COR-L47 (cell line): ENCODE data around the gene CAPN15.

Experiments used
- DNase-seq: peaks from one replicate; lab custom pipeline; 2025; lab: John Stamatoyannopoulos, UW

The CAPN15 gene

GRCh38 chr16:546909-547770, 19.6 kb downstream of the CAPN15 start:
- DNase-seq = no peak

GRCh38 chr16:548586-548985, 21.1 kb downstream of the CAPN15 start:
- DNase-seq = no peak

DNA sequence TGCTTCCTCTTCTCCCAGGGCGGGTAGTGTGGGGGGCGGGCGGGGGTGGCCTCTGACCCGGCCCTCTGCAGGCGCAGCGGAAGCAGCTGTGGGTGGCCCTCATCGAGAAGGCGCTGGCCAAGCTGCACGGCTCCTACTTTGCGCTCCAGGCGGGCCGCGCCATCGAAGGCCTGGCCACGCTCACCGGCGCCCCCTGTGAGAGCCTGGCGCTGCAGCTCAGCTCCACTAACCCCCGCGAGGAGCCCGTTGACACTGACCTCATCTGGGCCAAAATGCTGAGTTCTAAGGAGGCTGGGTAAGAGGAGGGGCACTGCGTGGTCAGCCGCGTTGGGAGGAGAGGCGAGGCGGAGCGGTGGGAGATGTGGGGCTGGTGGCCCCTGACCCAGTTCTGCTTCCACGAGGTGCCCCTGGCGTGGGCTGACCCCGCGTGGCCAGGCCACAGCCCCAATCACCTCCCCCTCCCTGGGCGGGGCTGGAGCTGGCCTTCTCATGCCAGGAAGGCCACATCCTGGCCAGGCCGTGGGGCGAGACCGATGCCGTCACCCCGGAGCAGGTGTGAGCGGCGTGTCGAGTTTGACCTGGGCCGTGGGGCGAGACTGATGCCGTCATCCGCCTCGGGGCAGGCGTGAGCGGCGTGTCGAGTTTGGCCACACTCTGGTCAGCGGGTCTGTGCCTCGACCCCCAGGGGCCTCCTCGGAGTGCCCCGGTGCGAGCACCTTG, 22.2 kb downstream of the CAPN15 start:
- no peak for DNase-seq

DNA sequence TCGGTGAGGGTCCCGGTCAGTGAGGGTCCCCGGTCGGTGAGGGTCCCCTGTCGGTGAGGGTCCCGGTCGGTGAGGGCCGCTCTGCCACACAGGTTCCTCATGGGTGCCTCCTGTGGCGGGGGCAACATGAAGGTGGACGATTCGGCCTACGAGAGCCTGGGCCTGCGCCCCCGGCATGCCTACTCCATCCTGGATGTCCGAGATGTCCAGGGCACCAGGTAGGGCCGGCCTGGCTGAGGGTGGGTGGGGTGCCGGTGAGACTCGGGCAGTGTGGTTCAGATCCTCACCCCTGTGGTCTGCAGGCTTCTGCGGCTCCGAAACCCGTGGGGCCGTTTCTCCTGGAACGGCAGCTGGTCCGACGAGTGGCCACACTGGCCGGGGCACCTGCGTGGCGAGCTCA, 23.7 kb downstream of the CAPN15 start:
- DNase-seq = no peak

DNA sequence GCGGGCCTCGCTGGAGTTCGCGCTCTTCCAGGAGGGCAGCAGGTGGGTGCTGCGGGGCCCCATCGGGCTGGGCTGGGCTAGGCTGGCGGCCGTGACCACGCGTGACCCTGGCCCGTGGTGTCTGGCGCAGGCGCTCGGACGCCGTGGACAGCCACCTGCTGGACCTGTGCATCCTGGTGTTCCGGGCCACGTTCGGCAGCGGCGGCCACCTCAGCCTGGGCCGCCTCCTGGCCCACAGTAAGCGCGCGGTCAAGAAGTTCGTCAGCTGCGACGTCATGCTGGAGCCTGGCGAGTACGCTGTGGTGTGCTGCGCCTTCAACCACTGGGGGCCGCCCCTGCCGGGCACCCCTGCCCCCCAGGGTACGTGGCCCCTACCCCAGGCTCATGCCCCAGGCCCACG, 24.7 kb downstream of the CAPN15 start:
- DNase-seq = no peak

- DNase-seq = no peak
Measured at GRCh38 chr16:553601-554296, 26.2 kb downstream of the CAPN15 start.

- no peak for DNase-seq
Measured at GRCh38 chr16:554297-554621, 26.7 kb downstream of the CAPN15 start.

GRCh38 chr16:554640-555365, 27.3 kb downstream of the CAPN15 start:
- no peak for DNase-seq

- DNase-seq = no peak
Measured at GRCh38 chr16:555528-556473, 28.3 kb downstream of the CAPN15 start.

GRCh38 chr16:556474-557173, 29.1 kb downstream of the CAPN15 start:
- DNase-seq = no peak

DNA sequence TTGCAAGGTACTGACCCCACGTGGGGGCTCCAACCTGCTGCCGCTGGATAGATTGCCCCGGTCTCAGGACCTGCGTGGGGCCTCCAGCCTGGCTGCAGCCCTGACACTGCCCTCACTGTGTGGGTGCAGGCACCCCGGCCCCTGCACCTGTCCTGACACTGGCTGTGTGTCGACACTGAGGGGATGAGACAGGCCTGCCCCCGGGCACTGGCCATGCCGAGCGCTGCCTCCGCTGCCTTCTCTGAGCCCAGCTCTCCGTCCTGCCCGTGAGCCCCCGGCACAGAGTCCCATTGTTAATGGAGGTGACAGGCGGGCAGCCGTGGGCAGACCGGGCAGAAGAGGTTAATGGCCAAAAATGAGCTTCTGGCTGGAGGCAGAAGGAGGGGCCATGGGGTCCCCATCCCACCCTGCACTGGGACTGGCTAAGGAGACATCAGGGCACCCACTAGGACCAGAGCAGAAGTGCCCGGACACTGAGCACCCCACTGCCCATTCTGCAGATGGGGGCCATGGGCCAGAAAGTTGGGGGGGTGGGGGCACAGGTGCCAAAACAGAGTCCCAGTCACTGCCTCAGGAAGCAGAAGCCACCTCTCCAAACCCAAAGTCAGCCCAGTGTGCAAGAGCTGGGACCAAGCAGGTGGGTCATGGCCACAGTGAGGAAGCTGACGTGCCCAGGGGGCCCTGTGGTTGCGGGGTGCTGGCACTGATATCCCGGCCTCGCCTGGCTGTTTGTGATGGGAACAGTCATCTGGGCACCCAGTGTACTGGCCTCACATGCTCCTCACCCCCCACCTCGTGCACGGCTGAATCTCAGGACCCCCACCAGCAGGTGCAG, 30.2 kb downstream of the CAPN15 start:
- DNase-seq = no peak

- no peak for DNase-seq
Measured at GRCh38 chr16:558298-559020, 30.9 kb downstream of the CAPN15 start.

- DNase-seq = no peak
Measured at GRCh38 chr16:559021-559380, 31.5 kb downstream of the CAPN15 start.

DNA sequence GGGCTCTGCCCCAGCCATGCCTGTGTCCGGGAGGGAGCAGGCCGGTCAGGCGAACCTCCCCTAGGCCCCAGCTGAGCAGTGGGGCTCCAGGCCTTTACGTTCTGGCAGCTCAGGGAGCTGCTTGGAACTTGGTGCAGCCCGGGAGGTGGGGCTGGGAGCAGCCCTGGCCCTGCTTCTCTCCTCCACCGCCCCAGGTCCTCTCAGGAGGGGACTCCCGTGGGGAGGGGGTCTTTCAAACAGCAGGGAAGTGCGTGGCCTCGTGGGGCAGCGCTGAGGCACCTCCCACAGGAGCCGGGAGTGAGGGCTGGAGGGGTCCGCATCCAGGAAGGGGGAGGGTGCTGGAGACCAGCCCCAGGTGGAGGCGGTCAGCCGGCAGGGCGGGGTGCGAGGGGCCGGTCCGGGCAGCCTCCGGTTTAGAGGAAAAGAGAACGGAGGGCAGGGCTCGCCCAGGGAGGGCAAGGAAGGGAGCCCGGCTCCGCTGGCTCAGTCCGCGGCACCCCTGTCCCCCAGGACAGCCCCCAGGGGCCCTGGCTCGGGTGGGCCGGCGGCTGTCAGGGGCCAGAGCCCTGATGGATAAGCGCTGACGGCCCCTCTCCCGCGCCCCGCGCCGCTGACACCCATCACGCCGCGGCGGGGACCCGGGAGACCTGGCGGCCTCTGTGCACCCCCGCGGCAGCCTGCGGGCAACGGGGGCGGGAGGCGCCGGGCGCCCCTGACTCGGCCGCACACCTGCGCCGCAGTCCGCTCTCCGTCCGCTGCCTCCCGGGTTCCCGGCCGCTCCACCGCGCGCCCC, 32.1 kb downstream of the CAPN15 start:
- DNase-seq = no peak

GRCh38 chr16:560204-560700, 32.7 kb downstream of the CAPN15 start, which contains the start of gene PRR35:
Gene PRR35 (plus strand): TSS chr16:560394. CDS start chr16:563295, 2,901 bp downstream.
- DNase-seq = no peak

DNA sequence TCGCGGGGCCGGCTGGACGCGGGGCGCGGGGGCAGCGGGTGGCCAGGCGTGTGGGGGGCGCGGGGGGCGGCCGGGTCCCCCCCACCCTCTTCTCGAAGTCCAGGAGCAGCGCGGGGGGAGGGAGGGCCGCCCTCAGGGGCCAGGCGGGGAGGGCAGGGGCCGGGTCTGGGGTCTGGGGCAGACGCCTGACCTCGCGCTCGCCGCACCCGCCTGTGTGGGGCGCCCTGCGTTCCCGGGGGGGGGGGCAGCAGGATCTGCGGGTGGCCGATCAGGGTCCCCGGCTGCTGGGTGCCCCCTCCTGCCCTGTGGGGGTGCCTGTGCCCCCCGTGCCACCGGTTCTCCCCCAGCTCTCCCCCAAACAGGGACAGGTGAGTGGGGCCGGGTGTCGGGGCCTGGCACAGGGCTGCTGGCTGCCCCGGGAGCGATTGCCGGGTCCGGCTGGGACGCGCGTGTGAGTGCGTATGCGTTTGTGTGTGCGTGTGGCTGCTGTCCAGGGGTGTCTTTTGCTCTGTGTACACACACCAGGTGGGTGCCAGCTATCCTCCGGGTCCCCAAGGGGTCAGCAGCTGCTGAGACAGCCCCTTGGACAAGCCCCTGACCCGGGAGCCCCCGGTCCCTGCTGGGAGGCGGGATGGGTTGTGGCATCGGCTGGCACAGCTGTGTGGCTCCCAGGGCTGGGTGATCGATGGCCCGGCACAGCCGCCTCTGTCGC, 33.3 kb downstream of the CAPN15 start:
- no peak for DNase-seq

DNA sequence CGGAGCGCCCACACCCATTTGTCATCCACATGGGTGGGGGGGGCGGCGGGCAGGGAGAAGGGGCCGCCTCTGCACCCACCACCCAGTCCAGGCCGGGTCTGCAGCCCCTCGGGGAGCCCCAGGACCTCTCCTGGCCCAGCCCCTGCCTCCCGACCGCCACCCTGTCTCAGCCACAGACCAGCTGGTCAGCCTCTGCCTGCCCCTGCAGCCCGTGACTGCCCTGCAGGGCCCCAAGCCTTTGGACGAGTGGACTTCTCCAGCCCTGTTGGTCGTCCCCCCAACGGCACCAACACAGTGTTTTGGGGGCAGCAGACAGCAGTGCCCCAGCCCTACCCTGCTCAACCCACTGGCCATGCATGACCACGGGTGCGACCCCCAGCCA, 33.9 kb downstream of the CAPN15 start:
- DNase-seq = no peak
